Fibroblast of the aortic adventitia (primary cell): ENCODE data around the gene CIITA. TPM values are rescaled to one million over a fixed set of nuclear protein-coding genes. Genes with fewer than 3 reads are reported as not detected.
"Not testable (repeated sequence)": the region's sequence is repeated elsewhere in the genome, so short reads cannot be mapped to it uniquely, and the experiment has no call there.

Source experiments
- DNase-seq: peaks from one replicate; pipeline ENCODE4 v3.0.0-alpha.2; 2010; ENCODE audit warnings: low read depth
- H3K4me3 ChIP-seq: 2 replicates; pipeline ENCODE4 v1.5.1; 2011; ENCODE audit warnings: low read depth, mild to moderate bottlenecking, control low read depth, low read length, moderate library complexity
- CTCF ChIP-seq: IDR thresholded peaks from 2 replicates; pipeline ENCODE4 v1.5.1; 2011; ENCODE audit warnings: mild to moderate bottlenecking, low read length, control low read depth, inconsistent platforms; ENCODE audit not compliant: insufficient read depth
- total RNA-seq: library from RNA; depleted of rRNA; stranded (reverse); fragments of >200 nt; gene quantifications from 2 replicates; pipeline ENCODE4 v1.2.3, GENCODE V29; 2012; ENCODE audit warnings: low replicate concordance

CIITA gene
- total RNA-seq, 1 donor: 1.3 TPM

- DNase-seq: no peak
- no peak for TF ChIP-seq CTCF
- H3K4me3 ChIP-seq: no peak overlapping the region
Measured at GRCh38 chr16:10926094-10926493, 49.1 kb downstream of the CIITA start.

GRCh38 chr16:10926867-10927266, 49.9 kb downstream of the CIITA start:
- H3K4me3 ChIP-seq: no peak overlapping the region
- TF ChIP-seq CTCF: no peak
- DNase-seq: no peak

GRCh38 chr16:10927497-10928112, 50.6 kb downstream of the CIITA start:
- TF ChIP-seq CTCF: no peak
- no peak for DNase-seq
- no peak overlapping the region for H3K4me3 ChIP-seq

- H3K4me3 ChIP-seq, DNase-seq: not testable (repeated sequence)
Measured at GRCh38 chr16:10929097-10929496, 52.1 kb downstream of the CIITA start.

GRCh38 chr16:10929853-10930754, 53.1 kb downstream of the CIITA start:
- TF ChIP-seq CTCF: no peak
- peak; percentile 33 for DNase-seq
- no peak overlapping the region for H3K4me3 ChIP-seq

- no peak overlapping the region for H3K4me3 ChIP-seq
- TF ChIP-seq CTCF: no peak
- DNase-seq: no peak
Measured at GRCh38 chr16:10930755-10931093, 53.7 kb downstream of the CIITA start.

GRCh38 chr16:10931134-10931533, 54.1 kb downstream of the CIITA start:
- no peak for DNase-seq
- no peak for TF ChIP-seq CTCF
- H3K4me3 ChIP-seq: no peak overlapping the region
